ENCODE results near the gene HEY2.

- TF ChIP-seq SUZ12 (IDR thresholded peaks at IDR 0.05; ENCODE audit: extremely low read depth, insufficient read depth, insufficient read length) (no peak), YY1 (IDR thresholded peaks at IDR 0.05; ENCODE audit: insufficient read depth, insufficient read length) (no peak)
Observed at GRCh38 chr6:125779924-125780539, 30.6 kb downstream of the HEY2 start.

Data from NT2/D1 (cell line).